GM18951 (cell line): ENCODE measurements around the gene ONECUT3.
"Not testable (repeated sequence)": the region's sequence is repeated elsewhere in the genome, so short reads cannot be mapped to it uniquely, and the experiment has no call there.

ENCODE experiments used
- POLR2A ChIP-seq: IDR thresholded peaks from 4 replicates; pipeline ENCODE4 v1.6.1; 2011; ENCODE audit warnings: mild to moderate bottlenecking; ENCODE audit not compliant: insufficient read length, insufficient read depth; ENCODE audit errors: extremely low read depth
- in situ Hi-C: fragments of 300-500 bp; cut with MboI; formaldehyde crosslinking; loops from one replicate; pipeline ENCODE4 v1.12.0; 2022; ENCODE audit warnings: low sequenced_read_pairs, mixed read lengths, inconsistent platforms; ENCODE audit not compliant: unreplicated experiment

Gene ONECUT3

GRCh38 chr19:1752757-1753728 is at the start of gene ONECUT3:
Gene ONECUT3, plus strand, starts transcription at chr19:1753506. Its CDS starts 157 bp downstream, at chr19:1753663.
- TF ChIP-seq POLR2A = no peak
- in situ Hi-C loops = no loop called here

GRCh38 chr19:1704339-1704738 is 49.0 kb upstream of the ONECUT3 start:
- TF ChIP-seq POLR2A = no peak

DNA sequence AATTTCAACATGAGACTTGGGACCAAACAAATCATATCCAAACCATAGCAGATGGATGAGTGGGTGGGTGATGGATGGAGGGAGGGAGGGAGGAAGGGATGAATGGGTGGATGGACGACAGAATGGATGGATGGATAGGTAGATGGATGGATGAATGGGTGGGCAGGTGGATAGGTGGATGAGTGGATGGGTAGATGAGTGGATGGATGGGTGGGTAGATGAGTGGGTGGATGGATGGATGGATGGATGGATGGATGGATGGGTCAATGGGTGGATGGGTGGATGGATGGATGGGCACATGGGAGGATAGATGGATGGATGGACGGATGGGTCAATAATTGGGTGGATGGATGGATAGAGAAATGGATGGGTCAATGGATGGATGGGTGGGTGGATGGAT is 47.9 kb upstream of the ONECUT3 start:
- in situ Hi-C loops = no loop called here
- no peak for TF ChIP-seq POLR2A

More at GRCh38 chr19:1704339-1704738, 49.0 kb upstream of the ONECUT3 start:
- in situ Hi-C loops = no loop called here

DNA sequence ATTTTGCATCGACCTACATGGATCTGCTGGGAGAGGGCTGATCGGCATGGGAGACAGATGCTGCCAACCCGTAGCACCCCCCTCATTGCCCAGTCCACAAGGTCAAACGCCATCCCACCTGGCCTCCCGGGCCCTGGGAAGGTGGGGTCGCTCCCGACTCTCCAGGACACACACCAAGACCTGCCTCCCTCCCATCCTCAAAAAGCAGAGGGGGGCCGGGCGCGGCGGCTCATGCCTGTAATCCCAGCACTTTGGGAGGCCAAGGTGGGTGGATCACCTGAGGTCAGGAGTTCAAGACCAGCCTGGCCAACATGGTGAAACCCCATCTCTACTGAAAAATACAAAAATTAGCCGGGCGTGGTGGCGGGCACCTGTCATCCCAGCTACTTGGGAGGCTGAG is 46.7 kb upstream of the ONECUT3 start:
- in situ Hi-C loops = not testable (repeated sequence)

GRCh38 chr19:1707240-1707639 is 46.1 kb upstream of the ONECUT3 start:
- in situ Hi-C loops = no loop called here
- no peak for TF ChIP-seq POLR2A

DNA sequence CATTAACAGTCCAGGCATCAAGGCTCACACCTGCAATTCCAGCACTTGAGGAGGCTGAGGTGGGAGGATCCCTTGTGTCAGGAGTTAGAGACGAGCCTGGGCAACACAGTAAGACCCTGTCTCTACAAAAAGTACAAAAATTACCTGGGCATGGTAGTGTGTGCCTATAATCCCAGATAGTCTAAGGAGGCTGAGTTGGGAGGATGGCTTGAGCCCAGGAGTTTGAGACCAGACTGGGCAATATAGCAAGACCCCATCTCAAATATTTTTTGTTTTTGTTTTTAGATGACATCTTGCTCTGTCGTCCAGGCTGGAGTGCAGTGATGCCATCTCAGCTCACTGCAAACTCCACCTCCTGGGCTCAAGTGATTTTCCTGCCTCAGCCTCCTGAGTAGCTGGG is 40.1 kb upstream of the ONECUT3 start:
- in situ Hi-C loops = no loop called here
- no peak for TF ChIP-seq POLR2A

GRCh38 chr19:1715540-1715939 is 37.8 kb upstream of the ONECUT3 start:
- no peak for TF ChIP-seq POLR2A
- in situ Hi-C loops = no loop called here

GRCh38 chr19:1717200-1717969 is 35.9 kb upstream of the ONECUT3 start:
- no peak for TF ChIP-seq POLR2A
- in situ Hi-C loops = no loop called here

- TF ChIP-seq POLR2A = no peak
- in situ Hi-C loops = no loop called here
Measured at GRCh38 chr19:1717970-1718264, 35.4 kb upstream of the ONECUT3 start.

DNA sequence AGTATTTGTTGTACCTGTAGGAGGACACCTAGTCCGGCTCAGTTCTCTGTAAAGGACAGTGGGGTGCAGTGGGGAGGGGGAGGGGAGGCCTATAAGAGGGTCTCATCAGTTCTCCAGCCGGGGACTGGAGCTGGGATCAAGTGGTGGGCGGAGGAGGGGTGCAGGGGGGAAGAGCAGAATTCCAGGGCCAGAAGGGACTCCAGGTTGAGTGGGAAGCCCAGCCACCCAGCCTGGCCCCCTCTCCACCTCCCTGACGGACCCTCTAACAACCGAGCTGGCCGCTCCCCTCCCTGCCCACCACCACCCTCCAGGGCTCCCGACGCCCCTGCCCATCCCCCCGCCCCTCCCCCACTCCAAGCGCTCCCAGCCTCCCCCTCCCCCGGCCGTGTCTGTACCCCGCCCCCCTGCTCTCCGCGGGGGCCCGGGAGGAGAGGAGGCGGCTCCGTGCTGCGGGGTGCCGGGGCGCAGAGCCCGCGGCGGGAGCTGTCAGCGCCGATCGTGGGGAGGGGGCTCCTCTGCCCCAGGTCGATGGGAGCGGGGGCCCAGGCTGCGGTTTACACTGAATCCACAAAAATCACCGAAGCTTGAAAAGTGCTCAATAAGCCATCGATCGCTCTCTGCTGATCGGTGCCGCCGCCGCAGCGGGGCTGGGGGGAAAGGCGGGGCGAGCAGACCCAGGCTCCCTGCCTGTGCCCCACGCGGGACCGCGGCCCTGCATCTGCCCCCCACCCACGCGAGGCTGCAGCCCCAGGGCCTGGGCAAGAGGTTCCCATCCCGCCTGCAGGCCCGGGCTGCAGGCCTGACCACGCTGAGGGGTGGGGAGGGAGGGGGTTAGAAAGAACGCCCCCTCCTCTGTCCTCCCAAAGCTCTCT is 34.6 kb upstream of the ONECUT3 start:
- no peak for TF ChIP-seq POLR2A
- in situ Hi-C loops = no loop called here

- no peak for TF ChIP-seq POLR2A
- in situ Hi-C loops = no loop called here
Measured at GRCh38 chr19:1719519-1719918, 33.8 kb upstream of the ONECUT3 start.

DNA sequence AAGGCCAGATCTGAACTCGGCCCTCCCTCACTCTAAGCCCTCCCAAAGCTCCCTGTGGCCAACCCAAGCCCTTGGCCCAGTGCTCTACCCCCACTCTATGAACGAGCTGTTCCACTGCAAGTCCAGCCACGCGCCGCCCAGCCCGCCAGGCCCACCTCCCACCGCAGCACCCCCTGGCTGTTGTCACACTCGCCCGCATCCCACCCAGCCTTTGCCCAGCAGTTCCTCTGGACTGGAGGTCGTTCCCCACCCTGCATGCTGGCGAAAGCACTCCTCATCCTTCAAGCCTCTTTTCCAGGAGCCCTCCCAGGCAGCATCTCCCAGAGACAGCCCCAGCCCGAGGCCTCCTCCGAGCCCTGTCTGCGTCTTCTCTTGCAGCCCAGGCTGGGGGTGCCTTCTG is 33.1 kb upstream of the ONECUT3 start:
- in situ Hi-C loops = no loop called here
- no peak for TF ChIP-seq POLR2A

DNA sequence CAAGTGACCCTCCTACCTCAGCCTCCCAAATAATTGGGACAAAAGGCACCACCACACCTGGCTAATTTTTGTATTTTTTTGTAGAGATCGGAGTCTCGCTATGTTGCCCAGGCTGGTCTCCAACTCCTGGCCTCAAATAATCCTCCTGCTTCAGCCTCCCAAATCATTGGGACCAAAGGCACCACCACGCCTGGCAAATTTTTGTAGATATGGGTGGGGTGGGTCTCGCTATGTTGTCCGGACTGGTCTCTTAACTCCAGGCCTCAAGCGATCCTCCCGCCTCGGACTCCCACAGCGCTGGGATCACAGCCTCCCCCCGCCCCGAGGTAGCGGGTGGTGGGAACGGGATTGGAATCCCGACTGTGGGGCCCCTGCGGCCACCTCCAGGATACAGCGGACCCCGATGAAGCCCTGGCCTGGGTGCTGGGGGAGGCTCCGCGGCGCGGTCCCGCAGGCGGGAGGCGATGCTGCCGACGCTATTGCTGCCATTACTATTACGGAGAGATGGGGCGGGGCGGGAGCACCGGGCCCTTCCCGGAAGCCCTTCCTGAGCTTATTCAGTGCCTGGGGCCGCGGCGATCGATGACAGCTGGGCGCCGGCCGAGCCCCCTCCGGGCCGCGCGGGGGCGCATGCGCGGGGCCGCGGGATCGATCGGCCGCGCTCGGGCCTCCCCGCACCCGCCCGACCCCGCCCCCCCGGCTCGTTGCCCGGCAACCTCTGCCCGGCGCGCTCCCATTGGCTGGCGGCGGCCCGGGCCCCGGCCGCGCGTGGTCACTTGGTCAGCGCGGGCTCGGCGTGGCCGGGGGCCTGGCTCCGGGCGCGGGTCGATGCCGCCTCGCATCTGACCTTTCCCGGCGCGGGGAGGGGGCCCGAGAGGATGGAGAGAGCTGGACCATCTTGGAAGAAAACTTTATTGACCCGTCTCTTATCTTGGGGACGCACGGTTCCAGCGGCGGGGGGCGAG is 27.9 kb upstream of the ONECUT3 start:
- in situ Hi-C loops = no loop called here
- no peak for TF ChIP-seq POLR2A
